Hypothalamus (tissue), 51 donors: ENCODE results near the gene CLCN4.
A peak's percentile ranks its signal among the peaks of the same experiment; 100 is the strongest.

ENCODE experiments used
- DNase-seq, 51 donors: peaks; one replicate each; lab custom pipeline; 2025; lab: John Stamatoyannopoulos, UW

CLCN4 gene

DNA sequence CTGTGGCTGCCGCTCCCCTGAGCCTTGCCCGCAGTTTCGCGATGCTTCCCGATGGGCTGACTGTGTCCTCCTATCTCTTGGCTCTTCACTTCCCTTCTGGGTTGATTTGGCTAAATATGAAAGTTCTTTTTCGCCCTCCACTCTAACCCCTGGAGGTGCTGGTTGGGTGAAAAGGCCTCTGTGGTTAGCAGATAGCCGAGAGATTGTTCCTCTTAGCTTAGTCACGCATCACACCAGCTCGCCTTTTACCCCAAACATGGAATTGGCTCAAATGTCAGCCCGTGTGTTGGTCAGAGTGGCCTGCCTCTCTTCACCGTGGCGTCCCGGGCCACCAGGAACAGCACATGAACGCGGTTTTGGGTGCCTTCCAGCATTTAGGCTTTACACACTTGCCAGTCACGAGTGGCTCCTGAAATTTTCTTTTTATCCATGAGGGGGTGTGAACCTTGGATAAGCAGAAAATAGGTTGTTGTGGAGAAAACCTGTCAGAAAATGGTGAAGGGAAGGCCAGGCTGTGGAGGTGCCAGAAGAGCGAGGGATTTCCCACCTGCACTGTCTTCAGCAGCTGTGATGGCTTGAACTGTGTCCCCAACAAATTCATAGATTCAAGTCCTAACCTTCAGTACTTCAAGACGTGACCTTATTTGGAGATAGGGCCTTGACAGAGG lies 8.9 kb downstream of the CLCN4 start:
- no peak for DNase-seq

DNA sequence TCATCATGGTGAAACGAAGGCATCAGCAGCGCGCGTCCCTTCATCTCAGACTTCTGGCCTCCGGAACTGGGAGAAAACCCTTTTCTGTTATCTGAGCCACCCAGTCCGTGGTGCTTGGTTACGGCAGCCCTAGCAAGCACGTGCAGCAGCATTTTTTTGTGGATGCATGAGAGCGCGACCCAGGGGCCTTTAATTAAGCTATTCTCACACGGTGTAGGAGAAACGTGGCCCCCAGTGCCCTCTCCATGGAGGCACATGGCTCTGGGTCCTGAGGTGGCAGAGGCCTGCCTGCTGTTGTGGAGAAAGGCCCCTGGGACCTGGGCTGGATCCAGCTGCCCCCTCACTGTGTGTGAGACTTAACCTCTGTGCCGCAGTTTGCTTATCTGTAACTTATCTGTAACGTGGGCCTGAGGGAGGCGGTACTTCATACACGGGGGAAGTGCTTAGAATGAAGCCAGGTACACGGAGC lies 9.5 kb downstream of the CLCN4 start:
- no peak for DNase-seq

DNA sequence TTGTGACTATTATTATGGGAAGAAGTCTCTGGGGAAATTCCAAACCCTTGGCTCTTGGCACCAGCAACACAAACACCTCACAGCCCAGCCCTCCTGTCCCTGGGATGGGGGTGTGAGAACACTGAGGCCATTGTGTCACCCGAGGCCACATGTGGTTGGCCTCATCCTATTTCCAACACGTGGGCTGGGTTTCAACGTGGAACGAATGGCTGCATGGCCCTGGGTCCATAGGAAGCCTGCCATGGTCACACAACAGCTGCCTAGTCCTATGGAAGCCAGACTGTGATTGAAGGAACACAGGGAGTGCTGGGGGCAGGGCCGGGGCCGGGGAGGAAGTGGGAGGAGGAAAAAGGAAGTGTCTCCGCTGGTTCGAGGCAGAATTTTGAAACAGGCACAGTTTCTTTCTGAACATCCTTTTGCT lies 10.0 kb downstream of the CLCN4 start:
- peak in 35 of 51 donors; percentile 1 to 71 (median 25) for DNase-seq

DNA sequence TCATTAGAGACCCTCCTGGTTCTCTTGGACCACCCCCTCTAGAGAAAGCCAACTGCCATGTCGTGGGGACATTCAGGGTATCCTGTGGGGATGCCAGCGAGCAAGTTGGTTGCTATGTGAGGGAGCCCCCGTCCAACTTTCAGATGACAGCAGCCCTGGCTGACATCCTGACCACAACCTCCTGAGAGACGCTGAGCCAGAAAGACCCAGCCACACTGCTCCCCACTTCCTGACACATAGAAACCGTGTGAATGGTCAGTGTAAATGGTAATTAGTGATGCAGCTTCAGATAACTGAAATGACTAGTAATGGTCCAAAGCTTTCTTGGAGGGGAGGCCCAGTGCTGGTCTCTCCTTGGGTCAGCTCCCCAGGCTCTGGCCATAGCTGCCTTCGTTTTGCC lies 10.8 kb downstream of the CLCN4 start:
- peak in 1 of 51 donors; percentile 3 for DNase-seq

DNA sequence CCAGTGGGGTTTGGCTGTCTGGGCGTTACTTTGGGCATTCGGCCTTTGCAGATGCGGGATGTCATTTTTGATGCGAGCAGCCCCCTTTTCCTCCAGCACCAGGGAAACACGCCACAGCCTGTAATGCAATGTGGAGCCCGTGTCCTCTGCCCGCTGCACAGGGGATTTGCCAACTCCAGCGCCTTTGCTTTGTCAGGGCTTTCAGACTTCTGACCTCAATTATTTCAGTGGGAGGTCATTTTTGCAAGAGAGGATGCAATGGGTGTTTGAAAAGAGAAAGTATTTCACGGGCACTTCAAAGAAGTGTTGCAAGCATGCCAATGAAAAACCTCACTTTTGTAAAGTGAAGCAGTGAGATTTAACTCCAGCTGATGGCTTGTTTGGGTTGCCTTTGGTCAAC lies 11.5 kb downstream of the CLCN4 start:
- DNase-seq: no peak

DNA sequence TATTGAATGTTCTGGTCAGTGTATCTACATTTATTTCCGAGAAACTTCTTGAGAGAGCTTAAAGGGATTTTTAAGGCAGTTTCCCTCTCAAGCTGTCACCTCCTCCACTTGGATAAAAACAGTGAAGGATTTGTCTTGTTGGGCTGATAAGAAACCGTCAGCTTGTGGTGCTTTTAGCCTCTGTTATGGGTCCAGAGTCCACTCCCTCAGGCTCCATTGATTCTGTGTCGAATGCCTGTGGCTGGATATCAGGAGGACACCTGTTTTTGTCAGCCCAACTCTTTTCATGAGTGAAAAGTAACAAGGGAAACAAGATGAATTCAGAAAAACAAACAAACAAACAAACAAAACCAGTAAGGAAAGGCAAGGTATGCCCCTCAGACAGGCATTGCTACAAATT lies 12.4 kb downstream of the CLCN4 start:
- no peak for DNase-seq

DNA sequence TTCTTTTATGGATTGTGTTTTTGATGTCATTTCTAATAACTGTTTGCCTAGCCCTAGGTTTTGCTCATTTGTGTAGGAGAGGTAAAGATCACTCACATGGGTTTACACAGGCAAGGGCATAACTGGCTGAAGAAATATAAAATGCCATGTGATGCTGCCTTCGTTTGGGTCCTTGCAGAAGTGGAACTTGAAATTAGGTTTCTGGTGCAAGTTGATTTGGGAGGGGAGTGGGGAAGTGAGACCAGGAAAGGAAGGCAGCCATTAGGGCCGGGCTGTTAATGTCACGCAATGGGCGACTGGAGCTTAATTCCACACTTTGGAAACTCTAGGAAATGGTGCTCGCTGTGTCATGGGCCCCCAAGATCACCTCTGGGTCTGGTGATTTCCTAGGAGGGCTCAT lies 14.5 kb downstream of the CLCN4 start:
- no peak for DNase-seq

DNA sequence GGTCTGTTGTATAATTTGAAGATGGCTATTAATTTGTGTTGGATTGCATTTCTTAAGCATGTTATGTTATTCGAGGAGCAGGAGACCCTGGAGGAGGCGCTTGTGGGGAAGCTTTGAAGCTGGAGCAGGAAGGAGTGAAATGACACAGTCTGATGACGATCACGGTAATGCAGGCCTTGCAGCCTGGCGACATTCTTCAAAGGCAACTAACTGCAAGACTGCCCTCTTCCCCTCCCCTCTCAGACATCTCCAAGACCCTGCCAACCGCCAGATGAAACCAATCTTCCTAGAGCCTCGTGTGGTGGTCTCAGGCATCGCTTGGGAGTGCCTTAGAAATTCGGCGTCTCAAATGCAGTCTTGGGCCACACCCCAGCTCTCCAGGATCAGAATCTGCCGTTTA lies 16.1 kb downstream of the CLCN4 start:
- no peak for DNase-seq

DNA sequence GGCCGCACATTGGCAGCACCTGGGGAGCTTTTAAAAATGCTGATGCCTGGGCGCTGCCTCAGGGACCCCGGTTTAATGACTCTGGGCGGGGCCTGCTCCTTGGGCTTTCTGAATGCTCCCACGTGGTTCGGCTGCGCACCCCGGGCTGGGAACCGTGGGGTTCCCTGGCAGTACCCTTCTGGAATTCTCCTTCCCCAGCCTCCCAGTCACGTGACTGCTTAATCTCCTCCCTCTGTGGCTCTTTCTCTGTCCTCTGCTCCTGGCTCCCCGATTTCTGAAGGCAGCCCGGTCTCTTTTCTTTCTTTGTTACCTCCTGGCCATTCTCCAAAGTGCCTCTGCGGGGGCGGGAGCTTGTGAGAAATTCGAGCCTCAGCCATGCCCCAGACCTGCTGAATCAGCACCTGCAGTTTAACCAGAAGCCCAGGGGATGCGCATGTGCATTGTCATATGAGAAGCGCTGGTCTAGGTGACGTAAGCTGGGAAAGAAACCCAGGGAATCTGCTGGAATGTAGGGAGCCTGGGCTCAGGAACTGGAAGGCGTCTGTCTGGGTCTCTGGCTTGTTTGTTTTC lies 16.6 kb downstream of the CLCN4 start:
- DNase-seq: peak in 32 of 51 donors; percentile 1 to 50 (median 17)

DNA sequence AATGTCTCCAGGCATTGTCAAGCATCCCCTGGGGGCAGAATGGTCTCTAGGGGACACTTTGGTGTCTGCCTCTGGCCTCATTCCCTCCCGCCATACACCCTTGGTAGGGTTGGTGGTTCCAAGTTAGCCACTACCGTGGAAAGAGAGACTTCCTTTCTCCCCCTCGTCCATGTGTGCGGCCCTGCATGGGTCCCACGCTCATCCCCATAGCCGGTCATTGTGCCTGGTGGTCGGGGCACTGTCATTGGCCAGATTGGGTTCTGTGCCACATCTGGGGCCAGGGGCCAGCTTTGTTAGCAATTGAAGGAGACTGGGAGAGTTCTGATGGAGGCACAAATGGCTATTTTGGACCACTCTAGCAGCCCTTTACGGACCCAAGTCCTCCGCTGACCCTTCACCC lies 17.3 kb downstream of the CLCN4 start:
- DNase-seq: no peak

DNA sequence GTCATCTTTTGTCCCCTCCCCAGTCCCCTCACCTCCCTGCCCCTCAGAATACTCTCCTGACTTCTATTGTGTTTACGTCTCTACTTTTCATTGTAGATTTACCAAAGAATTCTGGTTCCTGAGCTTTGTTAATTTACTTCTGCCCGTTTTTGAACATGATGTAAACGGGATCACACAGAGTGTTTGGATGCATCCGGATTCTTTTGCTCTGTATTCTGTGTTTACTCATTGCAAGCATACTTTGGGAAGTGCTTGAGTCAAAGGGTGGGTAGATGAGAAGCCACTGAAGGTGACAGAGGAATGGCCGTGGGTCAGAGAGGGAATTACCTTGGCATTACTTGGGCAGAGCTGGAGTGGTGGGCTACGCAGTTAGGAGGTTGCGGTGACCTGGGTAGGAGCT lies 18.0 kb downstream of the CLCN4 start:
- DNase-seq: no peak

DNA sequence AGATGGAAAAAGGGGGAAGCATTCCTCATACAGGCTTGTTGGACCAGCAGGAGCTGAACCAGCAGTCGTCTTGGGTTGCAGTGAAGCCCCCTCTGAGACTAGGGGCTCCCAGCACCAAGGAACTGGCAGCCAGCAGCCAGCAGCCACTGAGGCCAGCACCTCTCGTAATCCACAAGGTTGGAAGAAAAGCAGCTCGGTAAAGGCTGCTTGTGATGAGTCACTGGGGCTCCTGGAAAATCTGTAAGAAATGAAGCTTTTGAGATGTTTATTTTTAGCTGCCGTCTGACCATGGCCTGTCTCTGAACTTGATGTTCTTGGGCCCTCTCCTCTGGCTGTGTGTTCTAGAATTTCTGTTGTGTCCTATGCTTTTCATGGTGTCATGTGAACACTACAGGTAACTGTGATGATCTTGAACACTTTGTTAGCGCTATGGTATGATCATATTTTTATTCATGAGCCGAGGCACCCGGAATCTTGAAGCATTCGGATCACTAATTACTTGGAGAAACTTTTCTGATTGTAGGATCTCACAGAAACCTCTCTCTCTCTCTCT lies 18.6 kb downstream of the CLCN4 start:
- peak in 5 of 51 donors; percentile 2 to 10 (median 3) for DNase-seq

DNA sequence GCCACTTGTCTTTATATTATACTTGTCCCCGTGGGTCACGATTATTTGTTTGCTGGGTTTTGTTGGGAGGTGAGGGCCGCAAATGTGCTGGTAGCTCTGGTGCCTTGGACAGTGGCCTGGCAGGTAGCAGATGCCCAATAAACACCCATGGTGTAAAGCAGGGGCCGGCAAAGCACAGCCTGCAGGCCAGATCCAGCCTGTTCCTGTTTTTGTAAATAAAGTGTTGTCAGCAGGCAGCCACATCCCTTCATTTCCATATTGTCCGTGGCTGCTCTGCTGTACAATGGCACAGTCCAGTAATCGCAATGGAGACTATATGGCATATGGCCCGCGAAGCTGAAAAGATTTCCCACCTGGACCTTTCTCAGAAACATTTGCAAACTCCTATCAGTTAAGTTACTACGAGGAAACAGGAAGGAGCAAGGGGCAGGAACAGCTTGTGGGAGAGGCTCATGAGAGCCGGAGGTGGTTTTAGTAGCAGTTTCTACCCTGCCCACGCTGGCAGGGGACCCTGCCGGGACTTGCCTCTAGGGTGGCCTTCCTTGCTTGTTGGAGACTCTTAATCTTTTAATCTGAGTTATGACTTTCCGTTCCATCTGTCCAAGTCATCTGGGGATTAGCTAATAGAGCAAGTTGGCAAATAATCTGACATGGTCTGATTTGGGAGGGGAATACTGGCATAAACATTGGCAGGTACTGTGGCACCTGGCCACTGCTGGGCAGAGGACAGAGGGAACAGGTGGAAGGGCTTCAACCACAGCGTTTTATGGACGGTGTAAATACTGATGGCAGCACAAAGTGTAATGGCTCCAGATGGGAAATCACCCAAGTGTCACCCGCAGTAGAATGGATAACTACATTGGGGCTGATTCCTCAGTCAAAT lies 19.6 kb downstream of the CLCN4 start:
- DNase-seq: no peak

DNA sequence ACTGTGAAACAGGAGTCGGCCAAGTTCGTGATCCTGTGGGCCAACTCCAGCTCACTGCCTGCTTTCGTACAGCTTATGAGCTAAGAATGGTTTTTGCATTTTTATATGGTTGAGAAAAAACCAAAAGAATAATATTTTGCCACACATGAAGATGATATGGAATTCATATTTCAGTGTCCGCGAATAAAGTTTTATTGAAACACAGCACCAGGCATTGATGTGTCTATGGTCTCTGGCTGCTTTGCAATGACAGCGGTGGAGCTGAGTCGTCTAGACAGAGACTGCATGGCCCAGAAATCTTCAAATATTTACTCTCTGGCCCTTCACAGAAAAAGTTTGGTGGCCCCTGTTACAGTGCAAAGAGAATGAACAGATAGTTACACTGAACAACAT lies 20.2 kb downstream of the CLCN4 start:
- DNase-seq: no peak

DNA sequence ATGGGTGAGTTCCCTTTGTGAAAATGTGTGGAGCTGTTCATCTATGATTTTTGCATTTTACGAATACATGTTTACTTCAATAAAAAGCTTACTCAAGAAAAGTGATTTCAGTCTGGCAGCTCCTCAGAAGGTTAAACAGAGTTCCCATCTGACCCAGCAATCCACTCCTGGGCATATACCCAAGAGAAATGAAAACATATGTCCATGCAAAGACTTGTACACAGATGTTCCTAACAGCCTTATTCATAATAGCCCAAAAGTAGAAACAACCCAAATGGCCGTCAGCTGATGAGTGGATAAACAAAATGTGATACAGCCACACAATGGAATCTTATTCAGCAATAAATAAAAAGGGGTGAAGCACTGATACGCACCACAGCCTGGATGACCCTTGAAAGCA lies 20.8 kb downstream of the CLCN4 start:
- peak in 2 of 51 donors; percentile 8 to 13 for DNase-seq

DNA sequence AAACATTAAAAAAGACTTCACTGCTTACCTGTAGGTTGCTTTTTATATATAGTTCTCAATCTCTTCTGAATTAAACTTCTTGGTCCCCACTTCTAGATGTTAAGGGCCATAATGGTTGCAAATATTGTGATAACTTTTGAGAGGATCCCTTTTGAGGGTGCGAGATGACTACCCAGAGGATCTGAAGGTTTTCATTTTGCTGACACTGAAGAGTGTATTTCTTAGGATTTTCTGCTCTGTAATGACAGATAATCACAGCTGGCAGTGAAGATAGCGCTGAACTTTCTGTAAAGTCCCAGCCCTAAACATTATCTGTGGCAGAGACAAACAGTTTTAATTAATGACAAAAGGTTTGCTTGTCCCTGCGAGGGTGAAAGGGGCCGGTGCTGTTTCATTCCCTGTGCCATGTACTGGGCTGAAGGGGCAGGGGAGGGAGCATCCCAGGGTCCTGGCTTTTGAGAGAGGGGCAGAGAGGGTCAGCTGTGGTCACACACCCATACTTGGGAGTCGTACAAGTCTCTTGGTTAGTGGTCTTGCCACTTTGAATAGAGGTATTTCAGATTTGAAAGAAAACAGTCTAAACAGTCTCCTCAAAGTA lies 22.2 kb downstream of the CLCN4 start:
- no peak for DNase-seq

DNA sequence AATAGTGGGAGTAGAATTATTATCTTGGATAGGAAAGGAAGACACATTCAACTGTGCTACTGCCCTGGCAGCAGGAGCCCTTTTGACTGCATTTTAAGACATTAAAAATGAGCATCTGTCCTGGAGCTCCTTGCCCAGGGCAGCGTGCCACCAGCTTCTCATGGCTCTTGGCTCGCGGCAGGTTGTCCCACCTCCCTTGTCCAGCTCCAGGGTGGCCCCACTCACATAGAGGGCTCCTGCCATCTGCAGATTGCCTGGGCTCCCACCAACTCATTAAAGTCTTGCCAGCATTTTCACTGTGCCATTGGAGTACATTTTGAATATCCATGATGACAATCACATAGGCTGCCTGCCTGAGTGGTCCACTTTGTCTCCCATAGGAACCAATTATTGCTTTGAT lies 27.0 kb downstream of the CLCN4 start:
- no peak for DNase-seq

DNA sequence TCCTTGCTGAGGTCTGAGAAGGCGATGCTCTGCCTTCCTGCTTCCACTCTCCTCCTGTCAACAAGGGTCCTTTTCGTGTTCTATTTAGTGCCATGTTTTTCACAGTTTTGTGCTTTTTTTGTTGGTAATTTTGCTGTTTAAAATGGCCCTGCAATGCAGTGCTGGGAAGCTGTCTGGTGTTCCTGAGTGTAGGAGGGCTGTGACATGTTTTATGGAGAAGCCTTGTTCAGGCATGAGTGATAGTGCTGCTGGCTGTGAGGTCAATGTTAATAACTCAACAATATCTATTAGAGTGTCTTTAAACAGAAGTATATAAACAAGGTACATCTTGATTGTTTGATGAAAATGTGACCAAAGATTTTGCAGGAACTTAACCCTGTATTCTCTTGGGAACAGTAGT lies 27.6 kb downstream of the CLCN4 start:
- no peak for DNase-seq

DNA sequence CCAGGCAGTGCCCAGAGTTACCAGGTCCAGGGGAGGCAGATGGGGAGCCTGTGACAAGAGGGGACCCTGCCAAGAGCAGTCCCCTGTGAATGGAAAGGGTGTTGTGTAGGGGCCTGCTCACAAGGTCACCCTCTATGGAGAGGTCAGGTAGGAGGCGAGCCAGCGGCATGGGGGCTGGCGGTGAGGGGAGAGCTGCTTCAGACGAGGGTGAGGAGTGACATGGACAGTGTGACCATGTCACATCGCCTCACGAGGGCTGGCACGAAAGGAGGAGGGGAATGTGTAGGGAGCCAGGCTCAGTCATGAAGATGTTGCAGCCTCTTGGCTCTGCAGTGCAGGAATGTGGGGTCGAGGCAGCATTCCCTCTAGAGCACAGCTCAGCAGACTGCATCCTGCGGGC lies 29.6 kb downstream of the CLCN4 start:
- DNase-seq: no peak

DNA sequence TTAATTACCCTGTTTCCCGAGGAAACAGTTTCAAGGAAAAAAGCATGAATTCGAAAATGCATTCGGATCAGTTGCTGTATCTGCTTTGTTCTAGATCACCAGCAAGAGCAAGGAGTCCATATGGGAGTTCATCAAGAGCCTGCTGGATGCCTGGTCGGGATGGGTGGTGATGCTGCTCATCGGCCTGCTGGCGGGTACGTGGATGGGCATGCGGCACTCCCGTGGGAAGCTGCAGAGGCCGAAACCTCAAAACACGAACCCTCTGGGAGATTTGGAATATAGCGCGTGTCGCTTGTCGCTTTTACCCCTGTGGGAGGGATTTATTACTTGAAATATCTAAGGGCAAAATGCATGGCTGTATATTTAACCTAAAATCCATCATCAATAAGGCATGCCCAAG lies 30.6 kb downstream of the CLCN4 start:
- no peak for DNase-seq
